HEK293 (cell line): Measurements from ENCODE around the gene COG8.

Source experiments
- GLIS1 ChIP-seq: fragments of 450-650 bp; formaldehyde crosslinking; IDR thresholded peaks from 2 replicates; pipeline ENCODE4 v1.5.1; 2016; ENCODE audit warnings: missing biosample characterization, missing genetic modification characterization
- HOXA7 ChIP-seq: sonication (generic); formaldehyde crosslinking; IDR thresholded peaks from 2 replicates; pipeline ENCODE4 v1.8.1; 2022; ENCODE audit warnings: missing genetic modification reagents, borderline replicate concordance
- HOXD13 ChIP-seq: sonication (generic); formaldehyde crosslinking; IDR thresholded peaks from 2 replicates; pipeline ENCODE4 v1.8.0; 2022; ENCODE audit warnings: missing genetic modification reagents, borderline replicate concordance
- KLF1 ChIP-seq: fragments of 450-650 bp; formaldehyde crosslinking; IDR thresholded peaks from 2 replicates; pipeline ENCODE4 v1.5.1; 2016; ENCODE audit warnings: missing biosample characterization, missing genetic modification characterization
- KLF10 ChIP-seq: fragments of 450-650 bp; IDR thresholded peaks from 2 replicates; pipeline ENCODE4 v1.5.1; 2018; ENCODE audit warnings: missing biosample characterization, mild to moderate bottlenecking, missing genetic modification characterization
- KLF16 ChIP-seq: fragments of 450-650 bp; formaldehyde crosslinking; IDR thresholded peaks from 2 replicates; pipeline ENCODE4 v1.5.1; 2017; ENCODE audit warnings: missing biosample characterization, missing genetic modification characterization
- OSR2 ChIP-seq: fragments of 450-650 bp; formaldehyde crosslinking; IDR thresholded peaks from 2 replicates; pipeline ENCODE4 v1.5.1; 2016; ENCODE audit warnings: missing biosample characterization, missing genetic modification characterization
- PATZ1 ChIP-seq: fragments of 450-650 bp; formaldehyde crosslinking; IDR thresholded peaks from 2 replicates; pipeline ENCODE4 v1.5.1; 2016; ENCODE audit warnings: missing biosample characterization, missing genetic modification characterization
- PRDM1 ChIP-seq: fragments of 450-650 bp; formaldehyde crosslinking; IDR thresholded peaks from 2 replicates; pipeline ENCODE4; 2016; ENCODE audit warnings: missing biosample characterization, missing genetic modification characterization
- REPIN1 ChIP-seq: fragments of 450-650 bp; formaldehyde crosslinking; IDR thresholded peaks from 2 replicates; pipeline ENCODE4 v1.5.1; 2017; ENCODE audit warnings: missing biosample characterization, missing genetic modification characterization, low read depth
- ZBTB48 ChIP-seq: fragments of 450-650 bp; formaldehyde crosslinking; IDR thresholded peaks from 2 replicates; pipeline ENCODE4 v1.5.1; 2016; ENCODE audit warnings: missing biosample characterization, missing genetic modification characterization
- ZNF148 ChIP-seq: fragments of 450-650 bp; formaldehyde crosslinking; IDR thresholded peaks from 2 replicates; pipeline ENCODE4 v1.5.0; 2017; ENCODE audit warnings: missing biosample characterization, missing genetic modification characterization, borderline replicate concordance
- ZNF214 ChIP-seq: fragments of 450-650 bp; formaldehyde crosslinking; IDR thresholded peaks from 2 replicates; pipeline ENCODE4 v1.5.1; 2017; ENCODE audit warnings: missing biosample characterization, mild to moderate bottlenecking, missing genetic modification characterization, borderline replicate concordance
- ZNF302 ChIP-seq: fragments of 450-650 bp; formaldehyde crosslinking; IDR thresholded peaks from 2 replicates; pipeline ENCODE4 v1.5.1; 2016; ENCODE audit warnings: missing biosample characterization, missing genetic modification characterization, low read depth
- ZNF311 ChIP-seq: fragments of 450-650 bp; formaldehyde crosslinking; IDR thresholded peaks from 2 replicates; pipeline ENCODE4 v1.5.1; 2017; ENCODE audit warnings: missing biosample characterization, missing genetic modification characterization, borderline replicate concordance
- ZNF530 ChIP-seq: fragments of 450-650 bp; formaldehyde crosslinking; IDR thresholded peaks from 2 replicates; pipeline ENCODE4 v1.5.1; 2016; ENCODE audit warnings: low read depth, missing biosample characterization, missing genetic modification characterization
- ZNF549 ChIP-seq: fragments of 450-650 bp; IDR thresholded peaks from 2 replicates; pipeline ENCODE4 v1.5.1; 2018; ENCODE audit warnings: missing biosample characterization, missing genetic modification characterization, mild to moderate bottlenecking, inconsistent platforms, moderate library complexity
- ZNF585B ChIP-seq: fragments of 450-650 bp; formaldehyde crosslinking; IDR thresholded peaks from 2 replicates; pipeline ENCODE4 v1.5.1; 2016; ENCODE audit warnings: missing biosample characterization, missing genetic modification characterization
- ZNF596 ChIP-seq: fragments of 450-650 bp; IDR thresholded peaks from 2 replicates; pipeline ENCODE4 v1.5.0; 2018; ENCODE audit warnings: missing biosample characterization, mild to moderate bottlenecking, missing genetic modification characterization, moderate library complexity
- ZNF747 ChIP-seq: fragments of 450-650 bp; formaldehyde crosslinking; IDR thresholded peaks from 2 replicates; pipeline ENCODE4 v1.5.1; 2016; ENCODE audit warnings: missing biosample characterization, missing genetic modification characterization
- ZNF76 ChIP-seq: fragments of 450-650 bp; formaldehyde crosslinking; IDR thresholded peaks from 2 replicates; pipeline ENCODE4; 2016; ENCODE audit warnings: low read depth, missing biosample characterization, missing genetic modification characterization, borderline replicate concordance
- ZNF776 ChIP-seq: fragments of 450-650 bp; formaldehyde crosslinking; IDR thresholded peaks from 2 replicates; pipeline ENCODE4 v1.5.0; 2017; ENCODE audit warnings: missing biosample characterization, missing genetic modification characterization, borderline replicate concordance
- ZNF792 ChIP-seq: fragments of 450-650 bp; formaldehyde crosslinking; IDR thresholded peaks from 2 replicates; pipeline ENCODE4 v1.5.1; 2016; ENCODE audit warnings: missing biosample characterization, missing genetic modification characterization
- ZSCAN18 ChIP-seq: fragments of 450-650 bp; formaldehyde crosslinking; IDR thresholded peaks from 2 replicates; pipeline ENCODE4 v1.5.1; 2016; ENCODE audit warnings: missing biosample characterization, missing genetic modification characterization
- ZXDB ChIP-seq: fragments of 450-650 bp; formaldehyde crosslinking; IDR thresholded peaks from 2 replicates; pipeline ENCODE4 v1.5.1; 2016; ENCODE audit warnings: missing biosample characterization, missing genetic modification characterization
- TF ChIP-seq, protein P1 (sequence below): fragments of 450-650 bp; formaldehyde crosslinking; IDR thresholded peaks from 2 replicates; pipeline ENCODE4 v1.5.1; 2016; ENCODE audit warnings: missing biosample characterization, missing genetic modification characterization
- TF ChIP-seq, protein P2 (sequence below): fragments of 450-650 bp; formaldehyde crosslinking; IDR thresholded peaks from 2 replicates; pipeline ENCODE4 v1.5.1; 2017; ENCODE audit warnings: missing biosample characterization, missing genetic modification characterization
- TF ChIP-seq, protein P3 (sequence below): fragments of 450-650 bp; formaldehyde crosslinking; IDR thresholded peaks from 2 replicates; pipeline ENCODE4 v1.5.1; 2016; ENCODE audit warnings: missing biosample characterization, missing genetic modification characterization
- TF ChIP-seq, protein P4 (sequence below): fragments of 450-650 bp; formaldehyde crosslinking; IDR thresholded peaks from 2 replicates; pipeline ENCODE4 v1.5.1; 2016; ENCODE audit warnings: missing biosample characterization, missing genetic modification characterization

Gene COG8

GRCh38 chr16:69285240-69285639 is 54.1 kb downstream of the COG8 start (continued):
- TF ChIP-seq ZSCAN18 (tag by site-specific recombination) (no peak), KLF10 (tag by site-specific recombination) (no peak), ZNF530 (tag by site-specific recombination) (0 out of 2 replicates have a peak, but pooled peaks have one; percentile 65), HOXD13 (CRISPR knock-in tag) (no peak), ZNF76 (tag by site-specific recombination) (no peak), ZNF549 (no peak), ZNF148 (tag by site-specific recombination) (no peak), ZNF311 (tag by site-specific recombination) (no peak), ZNF585B (tag by site-specific recombination) (no peak), ZNF792 (tag by site-specific recombination) (no peak), OSR2 (tag by site-specific recombination) (no peak), HOXA7 (CRISPR knock-in tag) (no peak), REPIN1 (tag by site-specific recombination) (no peak), ZXDB (peak; percentile 74; the same call in 1 of the 2 replicates), GLIS1 (tag by site-specific recombination) (no peak), KLF1 (tag by site-specific recombination) (no peak), ZNF596 (tag by site-specific recombination) (no peak), KLF16 (tag by site-specific recombination) (no peak), PATZ1 (tag by site-specific recombination) (no peak), ZNF302 (no peak), ZNF214 (no peak), PRDM1 (tag by site-specific recombination) (no peak), ZBTB48 (tag by site-specific recombination) (no peak), ZNF747 (tag by site-specific recombination) (no peak), ZNF776 (tag by site-specific recombination) (no peak)
- TF ChIP-seq, protein P1, sequence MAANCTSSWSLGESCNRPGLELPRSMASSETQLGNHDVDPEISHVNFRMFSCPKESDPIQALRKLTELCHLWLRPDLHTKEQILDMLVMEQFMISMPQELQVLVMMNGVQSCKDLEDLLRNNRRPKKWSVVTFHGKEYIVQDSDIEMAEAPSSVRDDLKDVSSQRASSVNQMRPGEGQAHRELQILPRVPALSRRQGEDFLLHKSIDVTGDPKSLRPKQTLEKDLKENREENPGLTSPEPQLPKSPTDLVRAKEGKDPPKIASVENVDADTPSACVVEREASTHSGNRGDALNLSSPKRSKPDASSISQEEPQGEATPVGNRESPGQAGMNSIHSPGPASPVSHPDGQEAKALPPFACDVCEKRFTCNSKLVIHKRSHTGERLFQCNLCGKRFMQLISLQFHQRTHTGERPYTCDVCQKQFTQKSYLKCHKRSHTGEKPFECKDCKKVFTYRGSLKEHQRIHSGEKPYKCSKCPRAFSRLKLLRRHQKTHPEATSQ (tag by site-specific recombination) = no peak
- TF ChIP-seq, protein P2, sequence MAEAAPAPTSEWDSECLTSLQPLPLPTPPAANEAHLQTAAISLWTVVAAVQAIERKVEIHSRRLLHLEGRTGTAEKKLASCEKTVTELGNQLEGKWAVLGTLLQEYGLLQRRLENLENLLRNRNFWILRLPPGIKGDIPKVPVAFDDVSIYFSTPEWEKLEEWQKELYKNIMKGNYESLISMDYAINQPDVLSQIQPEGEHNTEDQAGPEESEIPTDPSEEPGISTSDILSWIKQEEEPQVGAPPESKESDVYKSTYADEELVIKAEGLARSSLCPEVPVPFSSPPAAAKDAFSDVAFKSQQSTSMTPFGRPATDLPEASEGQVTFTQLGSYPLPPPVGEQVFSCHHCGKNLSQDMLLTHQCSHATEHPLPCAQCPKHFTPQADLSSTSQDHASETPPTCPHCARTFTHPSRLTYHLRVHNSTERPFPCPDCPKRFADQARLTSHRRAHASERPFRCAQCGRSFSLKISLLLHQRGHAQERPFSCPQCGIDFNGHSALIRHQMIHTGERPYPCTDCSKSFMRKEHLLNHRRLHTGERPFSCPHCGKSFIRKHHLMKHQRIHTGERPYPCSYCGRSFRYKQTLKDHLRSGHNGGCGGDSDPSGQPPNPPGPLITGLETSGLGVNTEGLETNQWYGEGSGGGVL (tag by site-specific recombination) = no peak
- TF ChIP-seq, protein P3, sequence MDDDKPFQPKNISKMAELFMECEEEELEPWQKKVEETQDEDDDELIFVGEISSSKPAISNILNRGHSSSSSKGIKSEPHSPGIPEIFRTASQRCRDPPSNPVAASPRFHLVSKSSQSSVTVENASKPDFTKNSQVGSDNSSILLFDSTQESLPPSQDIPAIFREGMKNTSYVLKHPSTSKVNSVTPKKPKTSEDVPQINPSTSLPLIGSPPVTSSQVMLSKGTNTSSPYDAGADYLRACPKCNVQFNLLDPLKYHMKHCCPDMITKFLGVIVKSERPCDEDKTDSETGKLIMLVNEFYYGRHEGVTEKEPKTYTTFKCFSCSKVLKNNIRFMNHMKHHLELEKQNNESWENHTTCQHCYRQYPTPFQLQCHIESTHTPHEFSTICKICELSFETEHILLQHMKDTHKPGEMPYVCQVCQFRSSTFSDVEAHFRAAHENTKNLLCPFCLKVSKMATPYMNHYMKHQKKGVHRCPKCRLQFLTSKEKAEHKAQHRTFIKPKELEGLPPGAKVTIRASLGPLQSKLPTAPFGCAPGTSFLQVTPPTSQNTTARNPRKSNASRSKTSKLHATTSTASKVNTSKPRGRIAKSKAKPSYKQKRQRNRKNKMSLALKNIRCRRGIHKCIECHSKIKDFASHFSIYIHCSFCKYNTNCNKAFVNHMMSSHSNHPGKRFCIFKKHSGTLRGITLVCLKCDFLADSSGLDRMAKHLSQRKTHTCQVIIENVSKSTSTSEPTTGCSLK (tag by site-specific recombination) = no peak
- TF ChIP-seq, protein P4, sequence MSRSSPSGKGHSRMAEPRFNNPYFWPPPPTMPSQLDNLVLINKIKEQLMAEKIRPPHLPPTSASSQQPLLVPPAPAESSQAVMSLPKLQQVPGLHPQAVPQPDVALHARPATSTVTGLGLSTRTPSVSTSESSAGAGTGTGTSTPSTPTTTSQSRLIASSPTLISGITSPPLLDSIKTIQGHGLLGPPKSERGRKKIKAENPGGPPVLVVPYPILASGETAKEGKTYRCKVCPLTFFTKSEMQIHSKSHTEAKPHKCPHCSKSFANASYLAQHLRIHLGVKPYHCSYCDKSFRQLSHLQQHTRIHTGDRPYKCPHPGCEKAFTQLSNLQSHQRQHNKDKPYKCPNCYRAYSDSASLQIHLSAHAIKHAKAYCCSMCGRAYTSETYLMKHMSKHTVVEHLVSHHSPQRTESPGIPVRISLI (tag by site-specific recombination) = no peak
